COR-L47 (cell line): ENCODE results near the gene CHD6.

Source experiments
- DNase-seq: peaks from one replicate; lab custom pipeline; 2025; lab: John Stamatoyannopoulos, UW

Gene CHD6

DNA sequence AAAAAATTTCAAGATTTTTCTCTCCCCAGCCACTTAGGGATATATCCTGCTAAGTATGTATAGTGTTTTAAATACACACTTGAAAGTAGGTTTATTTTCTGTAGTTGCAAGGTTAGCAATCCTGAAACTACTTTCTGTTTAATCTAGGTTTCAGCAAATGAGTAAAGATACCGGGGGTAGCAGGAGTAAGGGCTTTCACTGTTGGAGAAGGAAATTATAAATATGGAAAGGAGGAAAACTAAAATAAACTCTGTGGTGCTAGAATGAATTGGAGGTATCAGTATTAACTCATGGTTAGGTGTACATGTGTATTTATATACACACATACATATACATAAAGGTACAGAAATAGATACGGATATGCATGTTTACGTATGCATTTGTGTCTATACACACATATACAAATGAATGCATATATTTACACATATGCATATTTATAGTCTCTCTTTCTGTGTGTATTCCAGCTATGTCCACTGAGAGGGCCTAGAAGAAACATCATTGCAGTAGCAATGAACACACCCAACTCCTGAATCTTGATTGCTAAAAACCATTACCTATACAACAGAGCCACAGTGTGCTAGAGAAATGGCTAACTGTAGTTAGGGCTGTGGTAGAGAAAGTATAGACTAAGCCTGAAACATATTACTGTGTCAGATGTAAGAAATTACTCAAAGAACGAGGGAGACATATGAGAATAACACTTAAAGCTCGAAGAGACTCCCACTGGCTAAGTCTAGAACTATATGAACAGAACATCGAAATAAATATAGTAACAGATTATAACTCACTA, 155.6 kb downstream of the CHD6 start:
- no peak for DNase-seq

- DNase-seq, result no peak
These were observed 159.4 kb downstream of the CHD6 start for GRCh38 chr20:41458761-41459160.

DNA sequence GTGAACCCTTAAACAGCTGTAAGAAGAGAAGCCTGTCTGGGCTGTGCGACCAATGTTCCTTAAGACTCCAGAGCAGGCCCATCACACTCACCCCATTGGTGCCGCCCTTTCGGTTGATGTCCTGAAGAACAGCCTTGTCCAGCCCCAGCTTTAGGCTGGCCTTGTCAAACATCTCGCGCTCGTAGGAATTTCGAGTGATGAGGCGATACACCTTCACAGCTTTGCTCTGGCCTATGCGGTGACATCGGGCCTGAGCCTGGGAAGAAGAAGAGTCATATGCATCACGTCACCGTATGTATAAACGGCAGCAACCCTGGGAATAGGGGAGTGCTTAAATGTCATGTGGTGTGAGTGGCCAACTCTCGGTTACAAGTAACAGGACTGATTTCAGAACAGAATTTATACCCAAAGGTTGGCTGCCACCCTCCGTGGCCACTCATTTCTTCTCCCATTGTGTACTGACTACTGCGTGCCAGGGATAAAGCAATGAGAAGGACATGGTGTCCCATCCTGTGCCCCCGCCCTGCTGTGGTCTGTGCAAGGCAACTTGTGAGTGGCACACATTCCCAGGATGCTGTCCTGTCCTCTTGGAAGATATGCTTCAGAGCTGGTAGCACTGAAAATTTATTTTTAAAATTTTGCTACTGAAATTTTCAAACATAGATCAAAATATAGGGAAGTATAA, 160.9 kb downstream of the CHD6 start:
- DNase-seq, result no peak

DNA sequence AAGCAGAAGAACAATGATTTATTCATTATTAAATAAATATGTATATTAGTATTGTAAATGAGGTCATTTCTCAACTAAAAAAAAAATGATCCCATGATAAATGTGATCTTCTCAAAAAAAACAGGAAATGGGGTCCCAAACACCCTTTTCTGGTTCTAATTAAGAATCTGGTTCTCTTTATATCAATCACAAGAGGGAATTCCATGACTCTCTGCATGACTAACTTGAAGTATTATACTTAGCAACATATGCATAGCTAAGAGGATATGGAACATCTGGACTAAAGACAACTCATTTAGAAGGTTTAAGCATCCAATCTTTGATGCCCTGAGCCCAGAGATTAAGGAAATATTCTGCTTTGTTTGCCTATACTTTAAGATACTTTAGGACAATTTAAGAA, 161.8 kb downstream of the CHD6 start:
- DNase-seq, result no peak

DNA sequence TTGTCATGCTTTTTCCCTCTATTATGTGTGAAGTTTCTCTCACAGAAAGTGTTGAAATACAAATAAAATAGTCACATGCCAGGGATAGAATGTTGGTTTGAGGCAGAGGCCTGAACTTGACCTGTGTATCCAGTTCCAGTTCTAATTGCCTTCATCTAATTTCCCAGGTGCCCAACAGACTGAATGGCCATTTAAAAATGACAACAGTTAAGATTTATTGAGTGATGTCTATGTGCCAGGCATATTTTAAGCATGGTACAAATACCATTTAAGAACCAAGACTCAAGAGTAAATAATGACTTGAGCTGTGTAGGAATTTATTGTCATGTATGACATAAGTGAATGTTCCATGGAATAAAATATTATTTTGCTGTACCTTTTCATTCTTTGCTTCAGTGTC, 163.9 kb downstream of the CHD6 start:
- no peak for DNase-seq

DNA sequence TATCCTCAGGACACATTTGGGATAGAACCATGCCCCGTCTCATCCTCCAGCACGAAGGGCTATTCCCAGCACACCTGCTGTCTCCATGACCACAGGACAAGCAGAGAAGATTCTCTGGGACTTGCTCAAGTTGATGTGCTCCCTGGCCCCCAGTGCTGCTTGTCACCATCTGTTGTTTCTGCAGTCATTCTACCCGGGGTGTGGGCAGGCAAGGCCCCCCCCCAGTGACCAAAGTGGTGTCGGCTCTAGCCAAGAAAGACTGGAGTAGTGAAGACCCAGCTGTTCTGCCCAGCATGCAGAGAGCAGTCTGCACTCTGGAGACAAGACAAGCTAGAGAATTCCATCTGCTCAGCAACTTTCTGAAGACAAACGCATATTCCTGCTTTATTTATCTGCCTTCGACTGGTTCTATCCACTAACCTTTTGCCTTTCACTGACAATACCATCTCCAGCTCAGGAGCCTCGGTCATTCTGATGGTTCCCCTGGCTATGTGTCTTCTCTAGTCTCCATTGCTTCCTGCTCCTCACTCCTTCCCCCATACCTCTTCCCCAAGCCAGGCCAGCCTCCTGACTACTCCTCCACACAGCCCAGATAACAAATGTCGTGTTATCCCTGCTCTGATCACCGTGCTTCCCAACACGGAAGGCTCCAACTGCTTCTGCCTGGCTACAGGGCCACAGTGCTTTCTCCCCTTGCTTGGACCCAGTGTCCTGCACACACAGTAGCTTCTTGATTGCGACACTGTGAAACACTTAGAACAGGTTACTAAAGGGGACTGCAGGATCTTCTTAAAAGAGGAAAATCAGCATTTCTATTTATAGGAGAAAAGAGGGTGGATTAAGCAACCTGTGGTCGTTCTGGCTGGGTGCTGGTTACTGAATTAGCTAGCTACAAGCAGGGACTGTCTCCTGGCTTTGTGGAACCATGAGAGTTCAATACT, 164.9 kb downstream of the CHD6 start:
- DNase-seq, result no peak

DNA sequence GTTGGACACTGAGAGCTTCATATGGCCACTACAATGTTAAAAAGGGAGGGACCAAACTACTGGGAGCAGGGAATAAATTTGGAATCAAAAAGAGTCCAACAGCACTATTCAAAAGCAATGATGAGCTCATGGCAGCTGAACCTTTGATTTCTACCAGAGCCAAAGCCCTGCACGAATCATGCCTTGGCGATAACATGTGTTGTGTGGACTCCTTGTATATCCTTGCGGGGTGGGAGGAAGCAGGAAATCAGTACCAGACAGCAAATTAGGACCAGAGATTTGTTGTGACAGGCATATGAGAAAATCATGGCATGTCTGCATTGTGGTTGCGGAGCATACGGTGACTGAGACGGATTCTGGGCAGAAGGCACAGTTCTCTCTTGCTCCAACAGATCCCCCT, 166.0 kb downstream of the CHD6 start:
- no peak for DNase-seq

- DNase-seq, result no peak
These were observed 171.2 kb downstream of the CHD6 start for GRCh38 chr20:41447006-41447405.

DNA sequence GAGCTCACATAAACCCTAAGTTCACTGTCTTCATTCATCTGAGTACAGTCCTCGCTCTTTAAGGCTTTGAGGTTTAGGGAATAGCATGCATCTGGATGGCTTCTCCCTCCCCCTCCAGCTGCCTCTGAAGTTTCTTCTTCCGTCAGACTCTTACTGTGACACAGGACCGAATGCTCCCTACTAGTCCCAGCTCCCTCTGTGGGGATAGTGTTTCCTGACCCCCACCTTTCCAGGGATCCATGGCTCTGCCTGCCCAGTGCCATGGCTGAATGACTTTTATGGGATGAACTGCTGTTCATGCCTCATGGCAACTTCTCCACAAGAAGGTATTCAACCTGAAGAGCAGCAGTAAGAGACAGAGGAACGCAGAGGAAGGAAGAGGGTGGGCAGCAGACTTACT, 171.7 kb downstream of the CHD6 start:
- no peak for DNase-seq

- no peak for DNase-seq
These were observed 173.4 kb downstream of the CHD6 start for GRCh38 chr20:41444821-41445220.

GRCh38 chr20:41443691-41444090, 174.5 kb downstream of the CHD6 start:
- no peak for DNase-seq

DNA sequence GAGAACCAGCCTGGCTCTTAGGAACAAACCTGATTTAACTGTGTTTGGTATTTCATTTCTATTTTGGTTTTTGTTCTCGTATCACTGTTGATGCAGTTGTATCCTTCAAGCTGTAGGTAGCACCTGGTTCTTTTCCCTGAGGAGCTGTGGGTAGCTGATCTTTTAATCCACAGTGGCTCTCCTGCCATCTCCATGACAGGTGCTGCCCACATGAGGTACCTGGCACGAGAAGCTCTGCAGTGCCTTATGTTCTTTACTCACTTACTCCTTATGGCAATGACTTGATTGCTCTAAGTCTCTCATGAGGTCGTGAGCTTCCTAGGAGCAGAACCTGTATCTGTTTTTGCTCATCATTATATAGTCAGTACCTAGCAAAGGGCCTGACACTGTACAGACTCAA, 177.3 kb downstream of the CHD6 start:
- DNase-seq, result no peak

DNA sequence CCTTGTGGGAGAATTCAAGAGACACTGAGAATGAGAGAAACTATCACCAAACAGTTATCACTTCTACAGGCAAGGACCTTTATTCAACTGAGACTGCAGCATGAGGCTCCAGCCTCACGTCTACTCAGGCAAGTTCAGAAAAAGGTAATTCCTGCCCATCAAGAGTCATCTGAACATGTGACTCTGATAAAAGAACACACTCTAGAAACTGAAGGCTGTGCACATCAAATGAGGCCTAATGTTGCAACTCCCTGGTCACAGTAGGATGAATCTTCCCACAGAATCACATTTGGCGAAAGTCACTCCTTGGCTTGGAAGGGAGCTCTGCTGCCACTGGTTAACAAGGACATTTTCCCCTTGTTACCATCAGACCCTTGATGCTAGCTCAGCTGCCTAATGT, 180.3 kb downstream of the CHD6 start:
- no peak for DNase-seq

GRCh38 chr20:41436679-41437078, 181.5 kb downstream of the CHD6 start:
- no peak for DNase-seq

- DNase-seq, result no peak
These were observed 185.0 kb downstream of the CHD6 start for GRCh38 chr20:41433203-41433602.

- no peak for DNase-seq
These were observed 185.4 kb downstream of the CHD6 start for GRCh38 chr20:41432746-41433145.

DNA sequence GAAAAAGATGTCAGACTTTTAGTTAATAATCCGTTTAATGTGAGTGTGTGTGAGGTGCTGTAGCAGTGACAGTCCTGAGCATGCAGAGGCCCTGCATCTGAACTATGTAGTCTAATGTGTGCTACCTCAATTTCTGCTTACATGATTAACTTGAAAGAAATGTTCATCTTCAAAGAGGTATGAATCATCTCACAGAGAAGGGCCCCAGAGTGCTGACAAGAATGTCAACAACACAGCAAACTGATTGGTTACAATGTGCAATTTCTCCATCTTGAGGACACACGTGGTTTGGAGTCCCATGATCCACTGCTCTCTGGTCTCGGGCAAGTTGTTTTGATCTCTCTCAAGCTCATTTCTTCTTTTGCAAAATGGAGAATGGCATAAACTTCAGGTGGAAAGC, 189.9 kb downstream of the CHD6 start:
- DNase-seq, result no peak

DNA sequence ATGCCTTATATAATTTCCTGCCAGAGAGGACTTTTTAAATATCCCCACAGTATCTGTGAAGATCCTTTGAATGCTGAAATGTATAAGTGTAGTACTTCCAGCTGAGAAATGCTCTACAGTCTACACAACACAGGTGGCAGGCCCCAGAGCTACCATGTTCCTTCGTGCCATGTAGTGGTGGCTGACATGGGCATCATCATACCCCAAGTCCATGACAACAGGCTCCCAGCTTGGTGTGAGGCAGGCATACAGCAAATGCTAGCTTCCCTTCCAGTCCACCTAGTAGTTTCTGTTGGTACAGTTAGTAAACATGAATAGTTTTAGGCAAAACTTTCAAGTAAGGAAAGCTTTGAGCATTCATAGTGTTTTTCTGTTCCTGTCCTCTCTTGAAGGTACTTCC, 190.3 kb downstream of the CHD6 start:
- no peak for DNase-seq

DNA sequence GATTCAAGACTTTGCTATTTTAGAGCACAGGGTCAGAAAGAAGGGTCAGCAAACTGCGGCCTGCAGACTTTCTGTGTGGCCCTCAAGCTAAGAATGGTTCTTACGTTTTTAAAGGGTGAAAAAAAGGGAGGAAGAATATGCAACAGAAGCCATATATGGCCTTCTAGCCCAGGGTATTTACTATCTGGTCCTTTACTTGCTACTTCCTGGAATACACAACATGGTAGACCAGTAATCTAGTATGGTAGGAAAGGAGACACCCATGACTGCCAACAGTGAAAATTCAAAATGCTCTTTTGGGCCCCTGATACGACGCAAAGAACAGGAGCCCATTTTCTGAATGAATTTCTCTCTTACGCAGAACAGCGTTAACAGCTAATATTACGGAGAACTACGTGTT, 191.2 kb downstream of the CHD6 start:
- DNase-seq, result no peak

GRCh38 chr20:41426086-41426830, 191.9 kb downstream of the CHD6 start:
- no peak for DNase-seq

DNA sequence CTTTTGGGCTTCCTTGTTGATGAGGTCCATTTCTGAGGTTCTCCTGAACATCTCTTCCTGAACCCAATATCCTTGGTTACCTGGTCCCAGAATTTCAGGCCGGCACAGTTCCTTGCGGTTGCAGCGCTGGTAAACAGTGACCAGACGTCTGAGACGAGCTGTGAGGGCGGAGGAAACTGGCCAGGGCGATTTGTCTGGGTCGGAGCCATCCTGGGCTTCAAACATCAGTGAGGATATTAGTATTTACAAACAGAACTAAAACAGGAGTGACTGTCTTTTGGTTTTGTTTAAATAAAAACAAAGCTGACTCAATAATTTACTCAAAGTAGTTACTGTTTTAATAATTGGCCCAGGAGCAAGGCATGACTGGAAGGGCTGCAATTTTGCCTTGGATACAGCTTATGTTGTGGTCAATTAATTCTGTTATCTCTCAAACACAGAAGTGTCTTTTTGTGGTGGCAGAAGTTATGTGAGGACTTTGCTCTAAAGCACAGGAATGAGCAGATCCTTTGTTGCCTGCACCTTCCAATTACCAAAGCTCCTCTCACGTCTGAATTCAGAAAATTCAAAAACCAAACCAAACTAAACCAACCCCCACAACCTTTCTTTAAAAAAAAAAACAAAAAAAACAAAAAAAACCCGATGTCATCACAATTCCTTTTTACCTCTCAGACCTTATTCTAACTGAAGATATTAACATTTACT, 192.8 kb downstream of the CHD6 start:
- DNase-seq, result no peak
